Measurements from ENCODE around the gene IQGAP2.
"Not testable (repeated sequence)": the region's sequence is repeated elsewhere in the genome, so short reads cannot be mapped to it uniquely, and the experiment has no call there.

IQGAP2 gene

GRCh38 chr5:76667495-76667894 is 264.4 kb downstream of the IQGAP2 start:
- DNase-seq: no peak
- TF ChIP-seq GATA1 (IDR thresholded peaks at IDR 0.05; ENCODE audit: low read depth, low read length): no peak
- no peak for TF ChIP-seq POLR2A (IDR thresholded peaks at IDR 0.05; ENCODE audit: low read length)

GRCh38 chr5:76669245-76669644 is 266.2 kb downstream of the IQGAP2 start:
- DNase-seq: no peak
- TF ChIP-seq POLR2A (IDR thresholded peaks at IDR 0.05; ENCODE audit: low read length): no peak

GRCh38 chr5:76670508-76670907 is 267.4 kb downstream of the IQGAP2 start:
- TF ChIP-seq POLR2A (IDR thresholded peaks at IDR 0.05; ENCODE audit: low read length) (no peak), GATA1 (IDR thresholded peaks at IDR 0.05; ENCODE audit: low read depth, low read length) (no peak)
- no peak for DNase-seq

GRCh38 chr5:76672242-76672641 is 269.2 kb downstream of the IQGAP2 start:
- no peak for TF ChIP-seq GATA1 (IDR thresholded peaks at IDR 0.05; ENCODE audit: low read depth, low read length)
- no peak for TF ChIP-seq POLR2A (IDR thresholded peaks at IDR 0.05; ENCODE audit: low read length)
- no peak for DNase-seq

GRCh38 chr5:76673125-76673524 is 270.0 kb downstream of the IQGAP2 start:
- TF ChIP-seq POLR2A (IDR thresholded peaks at IDR 0.05; ENCODE audit: low read length) (no peak), GATA1 (IDR thresholded peaks at IDR 0.05; ENCODE audit: low read depth, low read length) (no peak)
- DNase-seq: no peak

DNA sequence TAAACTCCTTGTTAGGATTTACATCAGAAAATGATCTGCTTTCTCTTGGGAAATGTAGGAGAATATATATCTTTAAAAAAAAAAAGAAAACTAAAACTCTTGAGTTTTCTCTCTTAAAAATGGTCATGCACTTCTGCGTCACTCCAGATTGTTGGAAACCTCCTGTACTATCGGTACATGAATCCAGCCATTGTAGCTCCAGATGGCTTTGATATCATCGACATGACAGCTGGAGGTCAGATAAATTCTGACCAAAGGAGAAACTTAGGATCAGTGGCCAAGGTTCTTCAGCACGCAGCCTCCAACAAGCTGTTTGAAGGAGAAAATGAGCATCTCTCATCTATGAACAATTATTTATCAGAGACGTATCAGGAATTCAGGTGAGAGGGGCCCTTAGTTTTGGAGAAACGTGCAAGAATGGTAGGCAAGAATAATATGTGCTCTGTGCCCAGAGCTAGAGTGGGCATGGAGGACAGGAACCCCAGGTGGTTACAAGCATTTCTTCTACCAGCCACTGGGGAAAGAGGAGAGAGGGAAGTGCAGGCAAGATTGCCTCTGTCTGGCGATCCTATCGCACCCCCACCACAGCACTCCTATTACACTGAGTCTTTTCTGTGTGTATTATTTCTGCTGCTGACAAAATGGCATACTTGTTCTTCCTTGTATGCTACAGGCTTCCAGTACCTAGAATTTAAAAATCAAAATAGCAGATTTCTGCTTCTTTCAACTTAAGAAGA is 271.4 kb downstream of the IQGAP2 start:
- no peak for DNase-seq
- TF ChIP-seq POLR2A (IDR thresholded peaks at IDR 0.05; ENCODE audit: low read length) (no peak), GATA1 (IDR thresholded peaks at IDR 0.05; ENCODE audit: low read depth, low read length) (no peak)

GRCh38 chr5:76675364-76675763 is 272.3 kb downstream of the IQGAP2 start:
- no peak for TF ChIP-seq POLR2A (IDR thresholded peaks at IDR 0.05; ENCODE audit: low read length)
- no peak for TF ChIP-seq GATA1 (IDR thresholded peaks at IDR 0.05; ENCODE audit: low read depth, low read length)
- no peak for DNase-seq

DNA sequence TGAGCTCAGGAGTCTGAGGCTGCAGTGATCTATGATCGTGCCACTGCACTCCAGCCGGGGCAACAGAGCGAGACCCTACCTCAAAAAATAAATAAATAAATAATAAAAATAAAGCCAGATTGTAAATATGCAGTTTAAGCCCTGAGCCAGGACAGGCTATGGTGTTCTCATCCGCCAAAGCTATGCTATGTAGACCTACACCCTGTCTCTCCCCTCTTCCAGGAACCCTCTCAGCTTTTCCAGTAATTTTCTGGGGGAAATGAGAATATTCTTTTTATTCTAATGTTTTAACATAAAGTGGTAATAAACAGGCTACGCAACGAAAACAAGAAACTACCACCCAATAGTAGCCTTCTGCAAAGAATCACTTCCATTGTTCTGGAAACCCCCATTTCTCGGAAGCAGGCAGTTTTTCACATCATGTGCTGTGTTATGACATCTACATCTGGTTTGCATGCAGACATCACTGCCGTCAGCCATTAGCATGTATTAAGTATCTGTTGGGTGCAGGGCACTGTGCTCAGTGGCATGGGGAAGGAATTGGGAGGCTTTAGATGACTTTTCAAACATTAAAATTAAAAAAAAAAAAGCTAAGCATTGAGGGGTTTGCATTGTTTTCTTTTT is 274.9 kb downstream of the IQGAP2 start:
- DNase-seq: no peak
- TF ChIP-seq POLR2A (IDR thresholded peaks at IDR 0.05; ENCODE audit: low read length) (no peak), GATA1 (IDR thresholded peaks at IDR 0.05; ENCODE audit: low read depth, low read length) (no peak)

DNA sequence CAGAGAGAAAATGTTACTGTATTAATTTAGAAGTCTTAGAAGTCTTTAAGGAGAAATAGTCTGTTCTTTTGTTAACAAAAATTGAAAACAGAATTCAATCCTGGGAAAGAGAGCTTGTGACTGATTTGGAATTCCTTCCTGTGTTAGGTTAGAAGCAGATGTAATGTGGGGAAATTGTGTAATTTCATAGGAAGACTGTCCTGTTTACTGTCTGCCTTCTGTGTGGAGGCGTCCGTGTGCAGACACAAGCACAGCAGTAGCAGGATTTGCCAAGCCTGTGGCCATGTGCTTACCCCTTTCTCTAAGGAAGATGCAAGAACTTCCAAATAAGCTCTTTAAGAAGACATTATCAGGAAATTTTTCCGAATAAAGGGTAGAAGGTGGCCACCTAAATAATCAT is 276.1 kb downstream of the IQGAP2 start:
- no peak for DNase-seq
- TF ChIP-seq POLR2A (IDR thresholded peaks at IDR 0.05; ENCODE audit: low read length) (no peak), GATA1 (IDR thresholded peaks at IDR 0.05; ENCODE audit: low read depth, low read length) (no peak)

GRCh38 chr5:76680826-76681225 is 277.7 kb downstream of the IQGAP2 start:
- not testable (repeated sequence) for DNase-seq

- TF ChIP-seq POLR2A (IDR thresholded peaks at IDR 0.05; ENCODE audit: low read length): no peak
- no peak for DNase-seq
Observed at GRCh38 chr5:76681287-76681686, 278.2 kb downstream of the IQGAP2 start.

- TF ChIP-seq POLR2A (IDR thresholded peaks at IDR 0.05; ENCODE audit: low read length) (no peak), GATA1 (IDR thresholded peaks at IDR 0.05; ENCODE audit: low read depth, low read length) (no peak)
- DNase-seq: no peak
Observed at GRCh38 chr5:76682387-76682786, 279.3 kb downstream of the IQGAP2 start.

DNA sequence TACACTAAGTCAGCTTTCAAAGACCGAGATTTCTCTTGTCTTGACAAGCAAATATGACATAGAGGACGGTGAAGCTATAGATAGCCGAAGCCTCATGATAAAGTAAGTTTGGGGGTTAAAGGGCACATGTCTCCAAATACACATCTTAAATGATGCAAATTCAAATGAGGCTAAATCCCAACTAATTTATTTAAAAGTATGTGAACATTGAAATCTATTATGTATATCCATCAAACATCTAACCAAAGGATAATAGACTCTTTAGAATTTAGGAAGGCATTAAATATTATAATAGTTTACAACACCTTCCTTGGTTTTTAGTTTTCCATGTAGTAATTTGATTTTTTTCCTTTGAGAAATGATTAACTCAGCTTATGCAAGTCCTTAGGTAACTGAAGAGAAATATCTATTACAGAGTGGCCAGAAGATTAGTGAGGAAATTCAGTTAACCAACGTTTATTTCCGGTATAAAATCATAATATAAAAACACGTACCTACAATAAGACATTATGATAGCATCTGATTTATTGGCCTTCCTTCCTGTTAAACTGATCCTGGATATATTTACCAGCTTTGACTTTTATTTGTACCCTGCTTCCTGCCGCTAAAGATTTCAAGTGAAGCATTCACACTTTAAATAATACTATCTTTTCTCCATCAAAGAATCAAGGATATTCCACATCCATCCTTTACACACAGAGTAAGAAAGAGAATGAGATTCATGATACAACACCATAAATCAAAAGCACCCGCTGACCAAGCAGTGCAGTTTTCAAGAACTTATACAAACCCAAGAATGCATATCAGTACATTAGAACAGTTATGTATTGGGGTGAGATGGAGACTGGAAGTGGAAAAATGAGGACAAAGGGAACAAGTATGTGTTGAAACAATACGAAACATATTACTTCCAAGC is 281.0 kb downstream of the IQGAP2 start:
- TF ChIP-seq POLR2A (IDR thresholded peaks at IDR 0.05; ENCODE audit: low read length) (no peak), GATA1 (IDR thresholded peaks at IDR 0.05; ENCODE audit: low read depth, low read length) (no peak)
- DNase-seq: no peak

DNA sequence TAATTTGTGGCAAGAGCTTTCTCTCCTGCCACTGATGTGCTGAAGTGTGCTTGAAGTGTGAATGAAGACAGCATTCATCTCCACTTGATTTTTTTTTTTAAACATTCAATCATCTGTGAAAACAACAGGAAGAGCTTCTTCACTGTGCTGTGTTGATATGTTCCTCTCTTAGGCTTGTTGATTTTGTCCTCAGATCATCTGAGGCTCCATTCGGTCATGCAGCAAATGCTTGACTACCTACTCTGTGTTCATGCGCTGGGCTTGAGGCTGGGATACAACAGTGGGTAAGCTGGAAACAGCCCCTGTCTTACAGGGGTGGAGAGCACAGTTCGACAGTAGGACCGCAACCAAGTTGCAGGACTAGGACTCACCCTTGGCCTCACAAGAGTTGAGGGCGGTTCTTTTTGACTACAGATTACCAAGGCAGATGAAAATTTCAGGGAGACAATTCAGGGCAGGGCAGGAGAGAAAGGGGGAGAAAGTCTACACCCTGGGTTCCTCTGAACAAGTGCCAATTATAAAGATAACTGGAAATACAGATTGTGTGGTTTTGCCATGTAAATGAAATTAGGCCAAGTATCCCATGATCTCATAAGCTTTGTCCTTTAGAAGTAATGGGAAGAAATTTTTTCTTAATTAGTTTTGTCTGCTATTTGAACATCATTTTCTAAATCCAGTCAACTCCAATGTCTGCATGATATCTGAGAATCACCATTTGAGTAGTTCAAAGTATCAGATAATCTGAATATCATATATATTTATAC is 281.9 kb downstream of the IQGAP2 start:
- DNase-seq: peak in 1 of 2 experiments; percentile 7
- TF ChIP-seq GATA1 (IDR thresholded peaks at IDR 0.05; ENCODE audit: low read depth, low read length): no peak
- TF ChIP-seq POLR2A (IDR thresholded peaks at IDR 0.05; ENCODE audit: low read length): no peak

Measured in erythroblast (primary cell).